ENCODE measurements around the gene EIF2B4.
A peak's percentile ranks its signal among the peaks of the same experiment; 100 is the strongest.

Gene EIF2B4

DNA sequence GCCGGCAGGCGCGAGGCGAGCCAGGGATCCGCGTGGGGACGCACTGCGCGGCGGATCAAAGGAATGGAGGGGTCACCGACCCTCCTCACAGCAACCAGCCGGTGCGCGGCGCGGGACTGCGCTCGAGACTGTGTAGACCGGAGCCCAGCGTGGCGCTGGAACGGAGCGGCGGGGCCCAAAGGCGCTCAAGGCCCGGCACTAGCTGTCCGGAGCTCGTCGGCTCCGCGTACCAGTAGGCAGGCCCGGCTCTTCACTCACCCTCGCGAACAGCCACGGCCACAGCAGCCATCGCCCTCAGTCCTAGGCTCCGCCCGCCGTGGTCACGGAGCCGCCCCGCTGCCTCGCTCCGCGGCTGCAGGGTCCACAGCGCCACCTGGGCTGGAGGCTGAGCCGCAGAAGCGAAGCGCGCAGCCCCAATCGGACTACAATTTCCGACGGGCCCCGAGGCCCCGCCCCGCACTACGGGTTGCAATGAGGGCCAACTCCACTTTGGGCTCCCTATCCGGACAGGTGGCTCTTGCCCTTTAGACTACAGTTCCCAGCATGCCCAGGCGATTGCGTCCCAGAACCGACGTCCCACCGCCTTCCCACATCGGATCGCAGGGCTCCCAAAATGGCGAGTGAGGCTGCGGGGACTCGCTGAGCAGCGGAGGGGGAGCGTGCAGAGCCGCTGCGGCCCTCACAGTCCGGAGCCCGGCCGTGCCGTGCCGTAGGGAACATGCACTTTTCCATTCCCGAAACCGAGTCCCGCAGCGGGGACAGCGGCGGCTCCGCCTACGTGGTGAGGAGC, at the start of gene EIF2B4, which contains the start of gene SNX17:
Gene EIF2B4, minus strand, starts transcription at position 313 of the 790 bp plus-strand sequence. Its CDS starts 24 bp downstream, at position 289.
Gene SNX17, plus strand, starts transcription at position 591 of the 790 bp plus-strand sequence. Its CDS starts 128 bp downstream, at position 719.
- peak within 1 kb of the TSS; percentile 63 for H2AFZ ChIP-seq (ENCODE audit: low read length, unreplicated experiment)

DNA sequence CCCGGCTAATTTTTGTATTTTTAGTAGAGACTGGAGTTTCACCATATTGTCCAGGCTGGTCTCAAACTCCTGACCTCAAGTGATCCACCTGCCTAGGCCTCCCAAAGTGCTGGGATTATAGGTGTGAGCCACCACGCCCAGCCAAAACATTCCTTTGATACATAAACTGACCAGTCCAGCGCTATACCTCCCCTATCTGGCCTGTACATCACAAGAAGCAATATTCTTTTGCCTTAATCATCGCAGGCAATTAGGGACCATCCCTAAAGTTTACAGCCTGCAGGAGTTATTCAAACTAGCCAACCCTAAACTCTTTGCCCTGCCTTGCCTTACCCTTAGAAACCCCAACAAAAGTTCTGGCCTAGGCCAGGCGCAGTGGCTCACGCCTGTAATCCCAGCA, 46.0 kb upstream of the EIF2B4 start:
- Histone ChIP-seq H3K4me1 (ENCODE audit: control insufficient read depth, insufficient read depth, low read length, unreplicated experiment) (no peaks in the 10 kb centered on the region), H3K79me2 (ENCODE audit: control insufficient read depth, insufficient read depth, low read length, unreplicated experiment) (no peaks in the 10 kb centered on the region), H3K27me3 (ENCODE audit: insufficient read depth, low read length) (no peaks in the 10 kb centered on the region), H3K27ac (ENCODE audit: low read depth, low read length) (no peak overlapping the region), H3K36me3 (ENCODE audit: insufficient read depth, low read length) (no peaks in the 10 kb centered on the region), H2AFZ (ENCODE audit: low read length, unreplicated experiment) (no peak overlapping the region), H3K4me3 (ENCODE audit: low read depth, low read length) (no peak overlapping the region)

More for the DNA sequence above, at the start of gene EIF2B4, which contains the start of gene SNX17:
- peaks cover 29% of the 10 kb centered on the region for H3K4me1 ChIP-seq (ENCODE audit: control insufficient read depth, insufficient read depth, low read length, unreplicated experiment)
- H3K4me3 ChIP-seq (ENCODE audit: low read depth, low read length) = peak within 1 kb of the TSS; percentile 86
- peaks cover 29% of the 10 kb centered on the region for H3K36me3 ChIP-seq (ENCODE audit: insufficient read depth, low read length)
- peak within 1 kb of the TSS; percentile 70 for H3K27ac ChIP-seq (ENCODE audit: low read depth, low read length)
- H3K79me2 ChIP-seq (ENCODE audit: control insufficient read depth, insufficient read depth, low read length, unreplicated experiment) = peaks cover 43% of the 10 kb centered on the region
- no peaks in the 10 kb centered on the region for H3K27me3 ChIP-seq (ENCODE audit: insufficient read depth, low read length)

DNA sequence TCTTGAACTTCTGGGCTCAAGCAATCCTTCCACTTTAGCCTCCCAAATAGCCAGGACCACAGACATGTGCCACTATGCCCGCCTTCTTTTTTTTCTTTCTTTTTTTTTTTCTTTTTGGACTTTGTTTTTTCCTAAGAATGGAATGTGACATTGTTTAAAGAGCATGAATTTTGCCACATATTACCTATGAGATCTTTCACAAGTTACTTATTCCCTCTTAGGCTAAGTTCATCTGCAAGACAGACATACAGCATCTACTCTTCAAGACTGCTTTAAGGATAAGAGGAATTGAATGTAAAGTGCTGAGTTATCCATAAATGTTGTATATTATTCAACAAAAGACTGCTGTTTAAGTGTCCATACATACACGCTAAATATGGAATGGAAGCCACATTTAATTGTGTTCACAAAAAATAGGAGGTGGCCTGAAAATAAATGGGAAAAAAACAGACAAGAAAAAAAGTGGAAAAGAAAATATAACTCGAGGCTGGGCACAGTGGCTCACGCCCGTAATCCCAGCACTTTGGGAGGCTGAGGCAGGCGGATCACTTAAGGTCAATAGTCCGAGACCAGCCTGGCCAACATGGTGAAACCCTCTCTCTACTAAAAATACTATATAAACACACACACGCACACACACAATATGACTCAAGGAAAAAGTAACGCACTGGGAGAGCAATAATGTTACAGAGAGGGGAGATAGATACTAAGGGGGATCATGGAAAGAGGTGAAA, 42.4 kb upstream of the EIF2B4 start:
- Histone ChIP-seq H3K27me3 (ENCODE audit: insufficient read depth, low read length) (no peaks in the 10 kb centered on the region), H3K79me2 (ENCODE audit: control insufficient read depth, insufficient read depth, low read length, unreplicated experiment) (peaks cover 17% of the 10 kb centered on the region), H3K4me3 (ENCODE audit: low read depth, low read length) (no peak overlapping the region), H2AFZ (ENCODE audit: low read length, unreplicated experiment) (no peak overlapping the region), H3K4me1 (ENCODE audit: control insufficient read depth, insufficient read depth, low read length, unreplicated experiment) (peaks cover under 1% of the 10 kb centered on the region), H3K36me3 (ENCODE audit: insufficient read depth, low read length) (no peaks in the 10 kb centered on the region), H3K27ac (ENCODE audit: low read depth, low read length) (no peak overlapping the region)

DNA sequence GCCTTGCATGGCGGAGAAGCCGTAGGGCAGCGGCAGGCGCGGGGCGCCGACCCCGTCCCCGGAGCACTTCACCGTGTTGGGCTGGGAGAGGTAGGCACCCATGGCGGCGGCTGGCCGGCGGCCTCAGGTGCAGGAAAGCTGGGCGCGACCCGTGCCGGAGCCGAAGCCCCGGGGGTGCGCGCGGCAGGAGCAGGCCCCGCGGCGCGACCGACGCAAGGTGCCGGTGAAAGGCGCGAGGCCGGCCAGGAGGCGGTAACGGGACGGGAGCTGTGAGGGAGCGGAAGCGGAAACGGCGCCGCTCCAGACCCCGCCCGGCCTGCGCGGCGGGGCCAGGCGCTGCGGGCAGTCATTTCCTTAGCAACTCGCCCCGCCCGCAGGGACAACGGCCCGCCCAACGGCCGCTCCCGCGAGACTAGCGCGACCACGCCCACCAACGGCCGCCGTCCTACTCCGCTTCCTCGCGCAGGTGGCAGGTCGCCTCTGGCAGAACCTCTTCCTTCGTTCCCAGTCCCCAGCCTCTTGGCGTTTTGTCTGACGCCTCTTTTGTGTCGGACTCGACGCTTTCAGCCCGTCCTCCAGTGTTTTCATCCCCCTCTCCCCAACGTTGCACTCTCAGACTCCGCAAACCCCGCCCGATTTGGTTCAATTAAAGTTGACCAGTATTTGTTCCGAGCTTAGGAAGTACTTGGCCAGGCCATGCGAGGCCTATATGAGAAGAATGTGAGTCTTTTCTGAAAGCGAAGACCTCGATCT, 39.4 kb upstream of the EIF2B4 start, which contains the start of gene PPM1G:
Gene PPM1G, minus strand, starts transcription at position 271 of the 753 bp plus-strand sequence. Its CDS starts 169 bp downstream, at position 102.
- H3K27me3 ChIP-seq (ENCODE audit: insufficient read depth, low read length) = no peaks in the 10 kb centered on the region
- peaks cover 46% of the 10 kb centered on the region for H3K79me2 ChIP-seq (ENCODE audit: control insufficient read depth, insufficient read depth, low read length, unreplicated experiment)
- peaks cover 6% of the 10 kb centered on the region for H3K4me1 ChIP-seq (ENCODE audit: control insufficient read depth, insufficient read depth, low read length, unreplicated experiment)
- H3K27ac ChIP-seq (ENCODE audit: low read depth, low read length) = peak within 1 kb of the TSS; percentile 76
- H3K36me3 ChIP-seq (ENCODE audit: insufficient read depth, low read length) = no peaks in the 10 kb centered on the region
- H2AFZ ChIP-seq (ENCODE audit: low read length, unreplicated experiment) = peak within 1 kb of the TSS; percentile 67
- H3K4me3 ChIP-seq (ENCODE audit: low read depth, low read length) = peak within 1 kb of the TSS; percentile 97

DNA sequence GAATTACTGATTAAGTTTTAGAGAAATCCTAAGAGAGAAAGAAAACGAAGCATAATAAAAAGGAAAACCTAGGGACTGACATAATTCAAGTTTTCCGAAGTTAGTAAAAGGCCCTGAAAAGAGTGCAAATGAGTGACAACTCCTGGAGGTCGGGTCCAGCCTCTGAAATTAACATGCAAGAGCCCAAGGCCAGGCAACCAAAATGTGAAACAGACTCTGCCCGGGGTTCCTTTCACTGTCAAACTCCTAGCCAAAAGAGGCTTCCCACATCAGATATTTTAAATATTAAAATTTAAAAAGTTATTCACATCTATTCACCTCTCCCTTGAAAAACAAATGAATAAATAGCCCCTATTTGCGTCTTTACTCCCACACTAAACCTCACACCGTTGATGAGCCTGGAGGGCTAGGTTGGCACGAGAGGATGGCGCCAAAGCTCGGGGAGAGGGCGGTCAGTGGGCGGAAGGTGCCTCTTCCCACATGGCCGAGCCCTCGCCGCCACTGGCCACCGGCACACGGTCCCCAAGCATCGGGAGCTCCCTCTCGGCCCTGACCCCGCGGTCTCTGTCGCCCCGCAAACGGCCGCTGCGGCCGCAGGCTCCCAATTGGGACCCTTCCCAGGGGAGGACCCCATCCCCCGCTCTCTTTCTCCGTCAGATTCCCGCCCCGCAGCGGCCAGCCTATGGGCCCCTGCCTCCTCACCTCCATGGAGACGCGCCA, 38.6 kb upstream of the EIF2B4 start:
- peak overlapping the region; percentile 49 for H2AFZ ChIP-seq (ENCODE audit: low read length, unreplicated experiment)
- peak overlapping the region; percentile 97 for H3K4me3 ChIP-seq (ENCODE audit: low read depth, low read length)
- peaks cover 53% of the 10 kb centered on the region for H3K79me2 ChIP-seq (ENCODE audit: control insufficient read depth, insufficient read depth, low read length, unreplicated experiment)
- H3K36me3 ChIP-seq (ENCODE audit: insufficient read depth, low read length) = no peaks in the 10 kb centered on the region
- peak overlapping the region; percentile 76 for H3K27ac ChIP-seq (ENCODE audit: low read depth, low read length)
- H3K4me1 ChIP-seq (ENCODE audit: control insufficient read depth, insufficient read depth, low read length, unreplicated experiment) = peaks cover 6% of the 10 kb centered on the region
- no peaks in the 10 kb centered on the region for H3K27me3 ChIP-seq (ENCODE audit: insufficient read depth, low read length)

DNA sequence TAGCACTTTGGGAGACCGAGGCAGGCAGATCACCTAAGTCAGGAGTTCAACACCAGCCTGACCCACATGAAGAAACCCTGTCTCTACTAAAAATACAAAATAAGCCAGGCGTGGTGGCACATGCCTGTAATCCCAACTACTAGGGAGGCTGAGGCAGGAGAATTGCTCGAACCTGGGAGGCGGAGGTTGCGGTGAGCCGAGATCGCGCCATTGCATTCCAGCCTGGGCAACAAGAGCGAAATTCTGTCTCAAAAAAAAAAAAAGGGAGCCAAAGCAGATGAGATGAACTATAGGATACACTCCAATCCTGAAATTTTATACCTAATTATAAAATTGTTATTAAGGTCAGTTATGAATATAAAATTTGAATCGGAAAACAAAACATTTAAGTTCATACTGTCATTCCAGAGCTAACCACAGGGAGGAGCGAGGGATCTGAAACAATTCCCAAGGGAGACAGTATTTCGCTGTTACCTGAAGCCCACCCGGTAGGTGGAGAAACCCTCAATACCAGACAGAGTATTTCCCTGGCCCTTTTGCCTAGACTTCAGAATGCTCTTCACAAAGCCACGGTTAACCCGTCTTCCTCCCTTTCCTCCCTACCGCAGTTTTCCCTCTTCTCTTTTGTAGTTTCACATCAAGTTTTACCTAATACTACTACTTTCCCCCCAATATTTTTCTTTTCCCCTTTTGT, 37.8 kb upstream of the EIF2B4 start:
- Histone ChIP-seq H3K4me1 (ENCODE audit: control insufficient read depth, insufficient read depth, low read length, unreplicated experiment) (peaks cover 6% of the 10 kb centered on the region), H2AFZ (ENCODE audit: low read length, unreplicated experiment) (no peak overlapping the region), H3K36me3 (ENCODE audit: insufficient read depth, low read length) (no peaks in the 10 kb centered on the region), H3K27ac (ENCODE audit: low read depth, low read length) (peak overlapping the region; percentile 76), H3K4me3 (ENCODE audit: low read depth, low read length) (peak overlapping the region; percentile 97), H3K27me3 (ENCODE audit: insufficient read depth, low read length) (no peaks in the 10 kb centered on the region), H3K79me2 (ENCODE audit: control insufficient read depth, insufficient read depth, low read length, unreplicated experiment) (peaks cover 61% of the 10 kb centered on the region)

DNA sequence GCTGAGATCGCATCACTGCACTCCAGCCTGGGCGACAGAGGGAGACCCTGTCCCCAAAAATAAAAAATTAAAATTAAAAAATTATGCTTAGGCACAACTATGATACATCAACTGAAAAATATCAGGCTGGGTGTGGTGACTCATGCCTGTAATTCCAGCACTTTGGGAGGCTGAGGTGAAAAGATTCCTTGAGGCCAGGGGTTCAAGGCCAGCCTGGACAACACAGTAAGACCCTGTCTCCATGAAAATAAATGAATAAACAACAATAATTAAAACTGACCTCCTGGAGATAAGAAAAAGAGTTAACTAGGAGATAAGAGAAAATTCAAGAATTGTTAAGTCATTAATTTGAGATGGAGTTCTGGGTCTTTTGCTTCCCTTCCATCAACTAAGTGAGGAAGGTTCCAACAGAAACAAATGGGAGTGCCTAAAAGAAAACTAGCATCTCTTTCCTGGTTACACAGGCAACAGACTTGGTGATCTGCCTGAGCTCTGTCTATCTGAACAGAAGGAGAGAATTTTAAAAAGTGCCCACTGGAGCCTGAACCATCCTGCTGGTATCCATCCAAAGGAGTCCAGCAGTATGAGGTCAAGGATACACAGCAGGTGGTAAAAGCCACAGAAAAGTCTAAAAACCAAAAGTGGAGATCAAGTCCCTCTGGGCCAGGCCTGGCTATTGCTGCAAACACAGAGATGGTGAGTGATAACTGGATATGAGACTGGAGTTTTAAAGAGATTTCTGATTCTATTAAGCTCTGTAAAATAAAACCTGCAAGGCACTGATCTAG, 30.4 kb upstream of the EIF2B4 start:
- no peak overlapping the region for H3K27ac ChIP-seq (ENCODE audit: low read depth, low read length)
- H3K36me3 ChIP-seq (ENCODE audit: insufficient read depth, low read length) = no peaks in the 10 kb centered on the region
- H3K4me1 ChIP-seq (ENCODE audit: control insufficient read depth, insufficient read depth, low read length, unreplicated experiment) = peaks cover 7% of the 10 kb centered on the region
- no peak overlapping the region for H2AFZ ChIP-seq (ENCODE audit: low read length, unreplicated experiment)
- H3K79me2 ChIP-seq (ENCODE audit: control insufficient read depth, insufficient read depth, low read length, unreplicated experiment) = peaks cover 97% of the 10 kb centered on the region
- H3K4me3 ChIP-seq (ENCODE audit: low read depth, low read length) = no peak overlapping the region
- no peaks in the 10 kb centered on the region for H3K27me3 ChIP-seq (ENCODE audit: insufficient read depth, low read length)

DNA sequence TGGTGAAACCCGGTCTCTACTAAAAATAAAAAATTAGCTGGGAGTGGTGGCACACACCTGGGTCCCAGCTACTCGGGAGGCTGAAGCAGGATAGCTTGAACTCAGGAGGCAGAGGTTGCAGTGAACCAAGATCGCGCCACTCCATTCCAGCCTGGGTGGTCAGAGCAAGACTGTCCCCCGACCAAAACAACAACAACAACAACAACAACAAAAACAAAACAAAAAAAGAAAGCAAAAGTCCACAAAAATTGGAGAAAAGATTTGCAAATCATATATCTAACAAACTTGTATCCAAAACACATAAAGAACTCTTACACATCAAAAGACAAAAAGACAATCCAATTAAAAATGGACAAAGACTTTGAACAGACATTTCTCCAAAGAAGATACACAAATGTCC, 28.8 kb upstream of the EIF2B4 start:
- Histone ChIP-seq H3K4me1 (ENCODE audit: control insufficient read depth, insufficient read depth, low read length, unreplicated experiment) (peaks cover 7% of the 10 kb centered on the region), H3K27ac (ENCODE audit: low read depth, low read length) (no peak overlapping the region), H3K4me3 (ENCODE audit: low read depth, low read length) (no peak overlapping the region), H3K79me2 (ENCODE audit: control insufficient read depth, insufficient read depth, low read length, unreplicated experiment) (peaks cover 92% of the 10 kb centered on the region), H3K27me3 (ENCODE audit: insufficient read depth, low read length) (no peaks in the 10 kb centered on the region), H3K36me3 (ENCODE audit: insufficient read depth, low read length) (no peaks in the 10 kb centered on the region), H2AFZ (ENCODE audit: low read length, unreplicated experiment) (no peak overlapping the region)

DNA sequence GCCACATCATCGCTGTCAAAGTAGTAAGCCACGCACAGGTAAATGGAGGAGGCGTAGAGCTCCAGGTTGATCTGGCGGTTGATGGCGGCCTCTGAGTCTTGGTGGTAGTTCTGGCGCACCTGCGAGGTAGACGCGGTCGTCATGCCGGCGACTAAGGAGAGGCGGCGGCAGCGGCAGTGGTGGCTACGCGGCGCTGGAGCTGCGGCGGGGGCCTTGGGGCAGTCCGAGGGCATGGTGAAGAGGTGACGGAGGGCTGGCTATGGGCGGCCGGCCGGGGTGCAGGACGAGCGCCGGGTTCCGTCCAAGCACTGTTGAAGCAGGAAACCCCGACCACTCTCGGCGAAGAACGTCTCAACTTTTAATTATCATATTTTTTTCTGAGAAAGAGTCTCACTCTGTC, 23.1 kb upstream of the EIF2B4 start:
- Histone ChIP-seq H3K4me1 (ENCODE audit: control insufficient read depth, insufficient read depth, low read length, unreplicated experiment) (no peaks in the 10 kb centered on the region), H3K36me3 (ENCODE audit: insufficient read depth, low read length) (peaks cover 5% of the 10 kb centered on the region; the same call in 1 of the 2 replicates), H2AFZ (ENCODE audit: low read length, unreplicated experiment) (no peak overlapping the region), H3K79me2 (ENCODE audit: control insufficient read depth, insufficient read depth, low read length, unreplicated experiment) (peaks cover 83% of the 10 kb centered on the region), H3K27me3 (ENCODE audit: insufficient read depth, low read length) (no peaks in the 10 kb centered on the region), H3K4me3 (ENCODE audit: low read depth, low read length) (no peak overlapping the region), H3K27ac (ENCODE audit: low read depth, low read length) (no peak overlapping the region)
